Heart left ventricle (tissue), 16 donors: ENCODE results near the gene NOX5. TPM values are rescaled to one million over a fixed set of nuclear protein-coding genes. Genes with fewer than 3 reads are reported as not detected.

ENCODE experiments used
- ATAC-seq, 4 donors: fragments of 200-7000 bp; cut with Tn5 transposase; one replicate each; pipeline ENCODE4 v1.9.1; 2020 to 2022; ENCODE audit warnings: moderate library complexity in 4 of 4, mild to moderate bottlenecking in 3 of 4, moderate number of reproducible peaks in 1 of 4
- DNase-seq, 5 donors: peaks; one replicate each; pipeline ENCODE4 v3.0.0-alpha.2; 2020
- H3K27ac ChIP-seq, 12 donors: fragments of 200-600 bp; sonication (generic) in 4 of 12; one replicate each; pipeline versions ENCODE4 v1.5.0 to v1.8.0; 2016 to 2022; ENCODE audit warnings: mild to moderate bottlenecking in 2 of 12
- H3K27me3 ChIP-seq, 9 donors: fragments of 200-600 bp; sonication (generic) in 2 of 9; one replicate each; pipeline versions ENCODE4 v1.5.1 to v1.8.0; 2016 to 2022; ENCODE audit warnings: mild to moderate bottlenecking in 3 of 9
- H3K36me3 ChIP-seq, 9 donors: fragments of 200-600 bp; sonication (generic) in 2 of 9; one replicate each; pipeline versions ENCODE4 v1.5.0 to v1.8.0; 2018 to 2022; ENCODE audit warnings: mild to moderate bottlenecking in 2 of 9
- H3K4me1 ChIP-seq, 12 donors: fragments of 200-600 bp; sonication (generic) in 4 of 12; one replicate each; pipeline versions ENCODE4 v1.5.0 to v1.8.0; 2016 to 2022; ENCODE audit warnings: mild to moderate bottlenecking in 3 of 12
- H3K4me3 ChIP-seq, 12 donors: fragments of 200-600 bp; sonication (generic) in 4 of 12; one replicate each; pipeline versions ENCODE4 v1.5.0 to v1.8.0; 2017 to 2022; ENCODE audit warnings: mild to moderate bottlenecking in 9 of 12, moderate library complexity in 4 of 12
- H3K9me3 ChIP-seq, 12 donors: fragments of 200-600 bp; sonication (generic) in 4 of 12; one replicate each; pipeline versions ENCODE4 v1.5.0 to v1.8.0; 2016 to 2022; ENCODE audit warnings: mild to moderate bottlenecking in 1 of 12
- CTCF ChIP-seq, 12 donors: fragments of 200-600 bp; sonication (generic) in 4 of 12; IDR thresholded peaks; one replicate each; pipeline versions ENCODE4 v1.5.0 to v1.8.0; 2018 to 2022; ENCODE audit warnings: antibody characterized with exemption in 12 of 12, mild to moderate bottlenecking in 5 of 12
- POLR2A ChIP-seq, 2 donors: fragments of 450-650 bp; IDR thresholded peaks; one replicate each; pipeline ENCODE4 v1.6.1; 2017; ENCODE audit warnings: antibody characterized with exemption in 2 of 2, mild to moderate bottlenecking in 2 of 2, moderate library complexity in 2 of 2
- WGBS, 4 donors: extraction: QIAGEN DNeasy Blood & Tissue Kit in 2 of 4; methylation state at CpG; one replicate each; pipeline versions ENCODE4 v1.1.5 to v1.1.7; 2013 to 2018; 5-methylcytosine and 5-hydroxymethylcytosine counted together
- intact Hi-C, 10 donors: fragments of 100-400 bp; cut with DNase I; formaldehyde crosslinking; loops; one replicate each; pipeline versions ENCODE4 v1.11.1 to v1.14.2; 2022
- long read RNA-seq, 3 donors: library from polyadenylated mRNA; unstranded; transcript quantifications; one replicate each; pipeline ENCODE4 v2.0.0, GENCODE V29; 2020 to 2021
- polyA plus RNA-seq, 2 donors: library from polyadenylated mRNA; stranded (reverse); fragments of 200-250 nt; gene quantifications; one replicate each; pipeline ENCODE4 v1.2.3, GENCODE V29; 2013
- total RNA-seq, 9 donors: library from RNA; depleted of rRNA in 2 of 9; stranded (reverse); fragments of >200 nt in 2 of 9; fragmentation: NEBNext Ultra II Directional in 3 of 9; extraction: Animal tissue kit (Norgen Biotek cat#: 25700) in 3 of 9; gene quantifications; one replicate each; pipeline versions ENCODE4 v1.1.0 to v1.2.4, GENCODE V29; 2016 to 2023
- donor health status: ischemic (EF 13 %, LVEDD 7.1; RV severe dilation, severe dysfunction).
- donor health status: healthy with polysubstance abuse.
- donor health status: DM: no; HTN: yes; CAD: no.
- donor health status: DM: no; HTN: no; CAD: no.
- donor health status: ischemic (EF 25% LVEDD 6.9; RV normal size, moderate dysfunction).
- donor health status: ischemic (EF 25% LVEDD 5.7; RV mildly dilated, moderate dysfunction).
- donor health status: healthy.
- donor health status: DM: yes; HTN: yes; CAD: no.
- donor health status: ischemic (EF 35%, LVEDD 5.7; RV mildly dilated, moderate dysfunction).
- donor health status: nonischemic (EF 11% LVEDD 7.7; RV severe dilation, severe dysfunction).
- donor health status: DM: yes; HTN: yes; CAD: no.
- donor health status: PGD.
- donor health status: ischemic (EF 29% LVEDD 5.4; RV normal size, mild dysfunction).
- donor health status: nonischemic (EF 23%, LVEDD 6.1; RV moderate dilation, normal function).

Gene NOX5
- total RNA-seq: under 1 TPM in 3 of 9 donors, not detected in 6; 0.02 to 0.29 (median 0.08) TPM
- under 1 TPM; 0.03 to 0.04 TPM for polyA plus RNA-seq
- long read RNA-seq, donor 1: 0 reads
- long read RNA-seq, donor 2: 0 reads
- long read RNA-seq, donor 3: 0 reads

- DNase-seq (no peak), ATAC-seq (no peak)
- peaks cover 0 to 6% (median 0%) of the 10 kb centered on the region in 12 donors for H3K9me3 ChIP-seq
- no peaks in the 10 kb centered on the region for H3K4me1 ChIP-seq
- WGBS, 4 donors: 50 to 77% (median 65%) methylated on average over 1 of the region's 1 CpG
- no peaks in the 10 kb centered on the region for H3K27me3 ChIP-seq
- H3K27ac ChIP-seq: no peak within 1 kb of the TSS
- H3K4me3 ChIP-seq: no peak within 1 kb of the TSS
- TF ChIP-seq POLR2A (IDR thresholded peaks at IDR 0.05) (no peak), CTCF (IDR thresholded peaks at IDR 0.05) (no peak)
- no peaks in the 10 kb centered on the region for H3K36me3 ChIP-seq
- intact Hi-C loops: no loop called here
Measured at GRCh38 chr15:69014454-69014853, at the start of gene NOX5. Gene NOX5, plus strand, starts transcription at chr15:69014695. Its CDS starts 41 bp downstream, at chr15:69014736.

DNA sequence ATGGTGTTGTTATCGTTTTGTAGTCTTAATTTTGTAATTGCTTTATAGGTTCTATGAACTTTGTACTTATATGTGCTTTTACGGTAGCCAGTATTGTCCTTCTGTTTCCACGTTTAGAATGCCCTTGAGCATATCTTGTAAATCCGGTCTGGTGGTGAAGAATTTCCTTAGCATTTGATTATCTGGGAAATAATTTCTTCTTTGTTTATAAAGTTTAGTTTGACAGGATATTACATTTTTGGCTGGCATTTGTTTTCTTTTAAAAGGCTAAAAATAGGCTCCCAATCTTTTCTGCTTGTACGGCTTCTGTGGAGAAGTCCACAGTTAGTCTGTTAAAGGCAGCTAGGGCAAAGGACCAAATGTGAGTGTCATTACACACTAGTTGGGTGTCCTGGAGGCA, 47.5 kb upstream of the NOX5 start:
- no peaks in the 10 kb centered on the region for H3K36me3 ChIP-seq
- TF ChIP-seq POLR2A (IDR thresholded peaks at IDR 0.05) (no peak), CTCF (IDR thresholded peaks at IDR 0.05) (no peak)
- ATAC-seq (no peak), DNase-seq (no peak)
- peaks cover 0 to 4% (median 0%) of the 10 kb centered on the region in 12 donors for H3K4me1 ChIP-seq
- WGBS, 4 donors: 23 to 51% (median 31%) methylated on average over 5 of the region's 5 CpGs
- peaks cover 0 to 27% (median 15%) of the 10 kb centered on the region in 12 donors for H3K9me3 ChIP-seq
- intact Hi-C loops: no loop called here
- no peak overlapping the region for H3K4me3 ChIP-seq
- H3K27me3 ChIP-seq: no peaks in the 10 kb centered on the region
- H3K27ac ChIP-seq: no peak overlapping the region

DNA sequence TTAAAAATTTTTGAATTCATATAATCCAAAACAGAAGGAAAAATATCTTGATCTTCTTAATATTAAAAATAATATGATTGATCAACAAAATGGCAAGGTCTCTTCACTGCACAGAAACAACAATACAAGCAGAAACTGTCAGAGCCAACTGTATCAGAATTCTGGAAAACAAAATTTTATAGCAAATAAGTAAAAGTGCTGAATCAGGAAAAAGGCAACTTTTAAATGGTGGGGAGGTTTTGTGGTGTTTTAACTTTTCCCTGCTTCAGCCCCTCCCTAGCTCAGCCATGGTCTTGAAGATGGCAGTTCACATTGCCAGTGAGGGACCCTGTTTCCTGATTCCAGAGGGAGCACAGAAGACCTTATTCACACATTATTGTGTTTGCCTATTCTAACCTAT, 46.5 kb upstream of the NOX5 start:
- no peak for TF ChIP-seq CTCF (IDR thresholded peaks at IDR 0.05)
- no peak for TF ChIP-seq POLR2A (IDR thresholded peaks at IDR 0.05)
- H3K27ac ChIP-seq: no peak overlapping the region
- no peaks in the 10 kb centered on the region for H3K27me3 ChIP-seq
- DNase-seq (no peak), ATAC-seq (no peak)
- H3K4me1 ChIP-seq: peaks cover 0 to 4% (median 0%) of the 10 kb centered on the region in 12 donors
- intact Hi-C loops: no loop called here
- H3K9me3 ChIP-seq: peaks cover 0 to 27% (median 15%) of the 10 kb centered on the region in 12 donors
- no peaks in the 10 kb centered on the region for H3K36me3 ChIP-seq
- no peak overlapping the region for H3K4me3 ChIP-seq

DNA sequence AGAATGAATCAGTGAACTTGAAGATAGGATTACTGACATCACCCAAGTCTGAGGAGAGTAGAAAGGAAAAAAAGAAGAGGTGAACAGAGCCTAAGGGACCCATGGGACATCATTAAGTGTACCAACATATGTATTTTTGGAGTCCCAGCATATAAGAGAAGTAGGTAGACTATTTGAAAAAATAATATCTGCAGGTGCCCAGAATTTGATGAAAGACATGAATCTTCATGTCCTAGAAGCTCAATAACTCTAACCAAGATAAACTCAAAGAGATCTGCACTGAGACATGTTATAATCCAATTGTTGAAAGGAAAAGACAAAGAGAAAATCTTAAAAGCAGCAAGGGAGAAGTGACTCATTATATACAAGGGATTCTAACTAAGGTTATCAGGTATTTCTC, 45.2 kb upstream of the NOX5 start:
- Histone ChIP-seq H3K36me3 (no peaks in the 10 kb centered on the region), H3K4me3 (no peak overlapping the region), H3K9me3 (peaks cover 0 to 27% (median 15%) of the 10 kb centered on the region in 12 donors), H3K4me1 (peaks cover 0 to 4% (median 0%) of the 10 kb centered on the region in 12 donors), H3K27me3 (no peaks in the 10 kb centered on the region), H3K27ac (no peak overlapping the region)
- ATAC-seq (no peak), DNase-seq (no peak)
- no peak for TF ChIP-seq CTCF (IDR thresholded peaks at IDR 0.05)
- no peak for TF ChIP-seq POLR2A (IDR thresholded peaks at IDR 0.05)
- intact Hi-C loops: no loop called here
